ENCODE measurements around the gene PVALB. TPM values are rescaled to one million over a fixed set of nuclear protein-coding genes. Genes with fewer than 3 reads are reported as not detected.

PVALB gene
- total RNA-seq, 2 experiments from 2014 or later = not detected

DNA sequence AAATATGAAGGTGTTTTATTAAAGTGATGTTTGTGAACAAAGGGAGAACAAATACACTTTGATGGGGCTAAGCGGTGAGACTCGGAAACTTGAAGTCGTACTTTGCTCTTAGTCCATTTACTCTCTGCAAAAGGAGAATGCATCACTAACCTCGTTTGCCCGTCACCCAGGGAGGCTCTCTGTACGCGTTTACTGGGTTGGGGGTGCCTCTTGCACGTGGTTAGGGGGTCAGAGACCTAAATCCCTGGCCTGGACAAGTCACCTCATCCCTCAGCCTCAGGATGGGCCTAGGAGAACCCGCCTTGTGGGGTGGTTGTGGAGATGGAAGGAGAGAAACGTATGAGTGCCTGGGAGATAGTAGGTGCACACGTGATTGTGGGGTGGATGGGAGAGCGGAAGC is 40.1 kb downstream of the PVALB start:
- intact Hi-C loops (cut with micrococcal nuclease; ENCODE audit: unreplicated experiment) = no loop called here
- ChIA-PET POLR2A (interaction anchor here (1.1 to 1.7 kb wide), 5 partner anchors 81 to 295 kb away, joined by 6 to 9 read pairs (median 8); partner anchors contain the start of gene TXN2), CTCF (ENCODE audit: unreplicated experiment) (interaction anchor here (0.8 to 1.3 kb wide), 2 partner anchors 79 to 245 kb away, joined by 3 to 4 read pairs; no protein-coding TSS in a partner anchor)
- Histone ChIP-seq H3K9me2 (ENCODE audit: insufficient read depth, low read length) (no peaks in the 10 kb centered on the region), H3K36me3 (ENCODE audit: insufficient read depth, low read length) (no peaks in the 10 kb centered on the region), H3K79me2 (ENCODE audit: insufficient read depth, low read depth, low read length) (no peaks in the 10 kb centered on the region), H4K20me1 (ENCODE audit: insufficient read depth, low read length) (no peaks in the 10 kb centered on the region), H3K4me1 (ENCODE audit: insufficient read depth, low read length, poor library complexity, severe bottlenecking) (peaks cover 17% of the 10 kb centered on the region), H3K9me3 (ENCODE audit: low read length) (no peaks in the 10 kb centered on the region; the same call in 1 of the 2 replicates), H2AFZ (ENCODE audit: low read length) (peak overlapping the region; percentile 83), H3K27ac (ENCODE audit: low read depth, low read length, poor library complexity, severe bottlenecking) (no peak overlapping the region), H3K4me3 (ENCODE audit: low read depth, low read length, poor library complexity, severe bottlenecking) (peak overlapping the region; percentile 76), H3K4me2 (ENCODE audit: low read length) (peak overlapping the region; percentile 62)
- no peak for DNase-seq (ENCODE audit: low spot score)
- BruUV-seq (replicated peaks) = no TSS peak
- TF ChIP-seq EZH2phosphoT487 (IDR thresholded peaks at IDR 0.05; ENCODE audit: borderline replicate concordance, low read depth, low read length) = no peak
- no peak for TF ChIP-seq CTCF (conservative IDR thresholded peaks at IDR 0.05; ENCODE audit: low read length)

GRCh38 chr22:36775964-36776669 is 40.7 kb downstream of the PVALB start, which contains the start of gene IFT27:
Gene IFT27, minus strand, starts transcription at chr22:36776119. Its CDS starts 412 bp downstream, at chr22:36775707.
- TF ChIP-seq CTCF (conservative IDR thresholded peaks at IDR 0.05; ENCODE audit: low read length) (no peak), EZH2phosphoT487 (IDR thresholded peaks at IDR 0.05; ENCODE audit: borderline replicate concordance, low read depth, low read length) (no peak)
- ChIA-PET CTCF (ENCODE audit: unreplicated experiment) (interaction anchor here (0.8 to 1.3 kb wide), 5 partner anchors 19 to 245 kb away, joined by 3 to 4 read pairs (median 3); no protein-coding TSS in a partner anchor), POLR2A (interaction anchor here (0.5 to 1.8 kb wide), 8 partner anchors 10 to 294 kb away, joined by 3 to 9 read pairs (median 7); partner anchors contain the start of gene TXN2)
- H3K27ac ChIP-seq (ENCODE audit: low read depth, low read length, poor library complexity, severe bottlenecking) = no peak within 1 kb of the TSS
- no TSS peak for BruUV-seq (replicated peaks)
- peak within 1 kb of the TSS; percentile 83 for H2AFZ ChIP-seq (ENCODE audit: low read length)
- no peaks in the 10 kb centered on the region for H3K36me3 ChIP-seq (ENCODE audit: insufficient read depth, low read length)
- peak within 1 kb of the TSS; percentile 75 for H3K4me2 ChIP-seq (ENCODE audit: low read length)
- no peaks in the 10 kb centered on the region for H3K9me2 ChIP-seq (ENCODE audit: insufficient read depth, low read length)
- H3K4me3 ChIP-seq (ENCODE audit: low read depth, low read length, poor library complexity, severe bottlenecking) = peak within 1 kb of the TSS; percentile 76
- H4K20me1 ChIP-seq (ENCODE audit: insufficient read depth, low read length) = no peaks in the 10 kb centered on the region
- peaks cover 15% of the 10 kb centered on the region for H3K4me1 ChIP-seq (ENCODE audit: insufficient read depth, low read length, poor library complexity, severe bottlenecking)
- H3K9me3 ChIP-seq (ENCODE audit: low read length) = no peaks in the 10 kb centered on the region; the same call in 1 of the 2 replicates
- DNase-seq (ENCODE audit: low spot score) = peak; percentile 99
- no peaks in the 10 kb centered on the region for H3K79me2 ChIP-seq (ENCODE audit: insufficient read depth, low read depth, low read length)
- intact Hi-C loops (cut with micrococcal nuclease; ENCODE audit: unreplicated experiment) = no loop called here

Data from OCI-LY7 (cell line).